Endothelial cell of umbilical vein (primary cell): ENCODE results near the gene PDE3B. TPM values are rescaled to one million over a fixed set of nuclear protein-coding genes. Genes with fewer than 3 reads are reported as not detected.

Experiments used
- BruUV-seq: library from RNA; stranded (reverse); fragments of 400-500 nt; replicated peaks from 2 replicates; lab custom pipeline; 2021; lab: Mats Ljungman, UMichigan
- CTCF ChIA-PET: fragments of 300-600, 350-600 bp; sonication (Branson Sonifier 250); formaldehyde crosslinking; loops from one replicate; lab custom pipeline; 2021; ENCODE audit warnings: antibody characterized with exemption, inconsistent platforms; lab: Charles Lee
- POLR2A ChIA-PET: fragments of 300-600, 350-600 bp; sonication (Branson Sonifier 250); formaldehyde crosslinking; loops from one replicate; lab custom pipeline; 2021; ENCODE audit warnings: antibody characterized with exemption, inconsistent platforms; lab: Charles Lee
- DNase-seq: peaks from one replicate; pipeline ENCODE4 v3.0.0-alpha.2; 2011; ENCODE audit warnings: low read depth, low spot score
- FAIRE-seq: peaks from 2 replicates; lab custom pipeline; 2011; peaks lifted over from hg19 to GRCh38; lab: Jason Lieb, UNC
- H2AFZ ChIP-seq: 2 replicates; pipeline ENCODE4 v1.6.0; 2012; ENCODE audit warnings: low read depth, low read length, control low read depth, inconsistent platforms
- H3K27ac ChIP-seq: 2 replicates; pipeline ENCODE4 v1.5.1; 2011; ENCODE audit warnings: low read depth, mild to moderate bottlenecking, control low read depth, low read length, moderate library complexity; ENCODE audit not compliant: insufficient read depth
- H3K27me3 ChIP-seq, 2 experiments: 2 replicates each; pipeline versions ENCODE4 v1.6.0 to v1.6.1; 2011; ENCODE audit warnings: low read length in 2 of 2, mixed read lengths in 1 of 2; ENCODE audit not compliant: control insufficient read depth in 2 of 2, insufficient read depth in 2 of 2
- H3K36me3 ChIP-seq, 2 experiments: 2 replicates in 1 of 2; 3 replicates in 1 of 2; pipeline ENCODE4 v1.5.1; 2011; ENCODE audit warnings: low read length in 2 of 2, mild to moderate bottlenecking in 1 of 2, moderate library complexity in 1 of 2; ENCODE audit not compliant: control insufficient read depth in 2 of 2, insufficient read depth in 2 of 2; ENCODE audit errors: extremely low read depth in 1 of 2
- H3K4me1 ChIP-seq: 3 replicates; pipeline ENCODE4 v1.5.1; 2011; ENCODE audit warnings: mild to moderate bottlenecking, low read length; ENCODE audit not compliant: control insufficient read depth, insufficient read depth; ENCODE audit errors: extremely low read depth
- H3K4me2 ChIP-seq: 2 replicates; pipeline ENCODE4 v1.6.1; 2011; ENCODE audit warnings: low read length, control low read depth, mixed read lengths; ENCODE audit not compliant: insufficient read depth
- H3K4me3 ChIP-seq, 3 experiments: fragments of 200-600 bp in 1 of 3; sonication (generic), shearing (Covaris generic) in 1 of 3; replicated peaks in 1 of 3; 2 replicates each; pipeline ENCODE4 v1.5.1; 2011 to 2016; ENCODE audit warnings: control low read depth in 3 of 3, low read length in 3 of 3, mild to moderate bottlenecking in 2 of 3, inconsistent platforms in 1 of 3, low read depth in 1 of 3, moderate library complexity in 1 of 3; ENCODE audit not compliant: insufficient read depth in 1 of 3
- H3K79me2 ChIP-seq: 2 replicates; pipeline ENCODE4 v1.6.0; 2012; ENCODE audit warnings: low read length, inconsistent platforms; ENCODE audit not compliant: control insufficient read depth, insufficient read depth
- H3K9ac ChIP-seq: replicated peaks from 2 replicates; pipeline ENCODE3; 2011; ENCODE audit warnings: low read length, control low read depth; ENCODE audit not compliant: insufficient read depth; ENCODE audit errors: extremely low read depth
- H3K9me1 ChIP-seq: replicated peaks from 3 replicates; pipeline ENCODE4 v1.6.0; 2011; ENCODE audit warnings: mild to moderate bottlenecking, low read length; ENCODE audit not compliant: control insufficient read depth, insufficient read depth; ENCODE audit errors: extremely low read depth
- H3K9me3 ChIP-seq: replicated peaks from 2 replicates; pipeline ENCODE4 v1.5.1; 2012; ENCODE audit warnings: low read length, inconsistent platforms; ENCODE audit not compliant: control insufficient read depth, insufficient read depth
- H4K20me1 ChIP-seq: replicated peaks from 2 replicates; pipeline ENCODE3; 2011; ENCODE audit warnings: mild to moderate bottlenecking, low read length; ENCODE audit not compliant: control insufficient read depth, insufficient read depth; ENCODE audit errors: extremely low read depth
- CTCF ChIP-seq, 2 donors: IDR thresholded peaks; 1 replicate in 1 of 2; 2 replicates in 1 of 2; pipeline ENCODE4 v1.5.1; 2011; ENCODE audit warnings: low read length in 2 of 2, mild to moderate bottlenecking in 2 of 2, moderate library complexity in 2 of 2, control low read depth in 1 of 2, inconsistent platforms in 1 of 2, low read depth in 1 of 2; ENCODE audit not compliant: insufficient read depth in 1 of 2; ENCODE audit errors: extremely low read depth in 1 of 2
- EZH2 ChIP-seq: IDR thresholded peaks from 2 replicates; pipeline ENCODE4 v1.6.1; 2012; ENCODE audit warnings: borderline replicate concordance, low read depth, mild to moderate bottlenecking, moderate library complexity, low read length, inconsistent platforms; ENCODE audit not compliant: severe bottlenecking
- FOS ChIP-seq: IDR thresholded peaks from 2 replicates; pipeline ENCODE4 v1.6.1; 2011; ENCODE audit warnings: mild to moderate bottlenecking, low read length, moderate library complexity, borderline replicate concordance; ENCODE audit not compliant: insufficient read depth
- GATA2 ChIP-seq: IDR thresholded peaks from 2 replicates; pipeline ENCODE4 v1.7.0; 2011; ENCODE audit warnings: low read depth, mild to moderate bottlenecking, moderate library complexity, mixed read lengths, low read length; ENCODE audit not compliant: insufficient read length, insufficient read depth
- JUN ChIP-seq: IDR thresholded peaks from 2 replicates; pipeline ENCODE4 v1.6.1; 2011; ENCODE audit warnings: borderline replicate concordance, low read depth; ENCODE audit not compliant: insufficient read length, insufficient read depth
- MAX ChIP-seq: IDR thresholded peaks from 2 replicates; pipeline ENCODE4 v1.6.1; 2011; ENCODE audit not compliant: insufficient read depth, insufficient read length
- MYC ChIP-seq: IDR thresholded peaks from one replicate; pipeline ENCODE4 v1.6.1; 2011; ENCODE audit warnings: mild to moderate bottlenecking, low read depth, low read length
- POLR2A ChIP-seq: IDR thresholded peaks from 2 replicates; pipeline ENCODE4 v1.6.1; 2012; ENCODE audit warnings: low read depth, mild to moderate bottlenecking, control low read depth, low read length
- POLR2AphosphoS5 ChIP-seq: IDR thresholded peaks from 2 replicates; pipeline ENCODE4 v1.6.1; 2012; ENCODE audit warnings: low read depth, mild to moderate bottlenecking, control low read depth, low read length, moderate library complexity; ENCODE audit not compliant: insufficient read depth
- dilution Hi-C: fragments of 300-500 bp; cut with MboI; formaldehyde crosslinking; loops from one replicate; pipeline ENCODE4 v1.15.0; 2019; ENCODE audit warnings: low sequenced_read_pairs; ENCODE audit not compliant: extremely low pct_ligation_motif_present
- intact Hi-C: fragments of 100-400 bp; cut with micrococcal nuclease; formaldehyde crosslinking; loops from one replicate; pipeline ENCODE4 v1.10.0; 2022
- polyA plus RNA-seq, 4 experiments: library from polyadenylated mRNA; depleted of rRNA in 3 of 4; stranded (reverse) in 3 of 4; unstranded in 1 of 4; fragments of >200 nt; gene quantifications; 2 replicates each; pipeline versions ENCODE4 v1.2.1 to v1.2.3, GENCODE V29; 2011 to 2012; ENCODE audit warnings: missing spikeins in 1 of 4
- total RNA-seq: library from RNA; stranded (reverse); gene quantifications from 2 replicates; pipeline ENCODE4 v1.2.3, GENCODE V29; 2021

The PDE3B gene
- total and polyA plus RNA-seq, 2 donors (not counting 3 experiments of a cell fraction or from before 2014, with no cell fraction given): 0.26 to 1.9 TPM

- no peaks in the 10 kb centered on the region for H3K79me2 ChIP-seq
- intact Hi-C loops: loop anchor here (5.0 kb wide), 2 partner anchors 253 to 318 kb away; partner anchors contain the start of gene PDE3B
- H3K9ac ChIP-seq: no peak overlapping the region
- no peak overlapping the region for H3K4me3 ChIP-seq
- dilution Hi-C loops: no loop called here
- BruUV-seq: no TSS peak
- H2AFZ ChIP-seq: peak overlapping the region; percentile 17
- H3K36me3 ChIP-seq: no peaks in the 10 kb centered on the region
- H4K20me1 ChIP-seq: no peaks in the 10 kb centered on the region
- no peaks in the 10 kb centered on the region for H3K27me3 ChIP-seq
- no peak overlapping the region for H3K27ac ChIP-seq
- ChIA-PET POLR2A (no interaction called here), CTCF (interaction anchor here (1.7 to 8.1 kb wide), 2 partner anchors 11 to 105 kb away, joined by 9 to 154 read pairs; no protein-coding TSS in a partner anchor)
- H3K9me3 ChIP-seq: no peaks in the 10 kb centered on the region
- H3K4me2 ChIP-seq: no peak overlapping the region
- peaks cover 9% of the 10 kb centered on the region for H3K4me1 ChIP-seq
- TF ChIP-seq POLR2AphosphoS5 (no peak), EZH2 (no peak), FOS (no peak), CTCF (IDR thresholded peaks at IDR 0.05; ENCODE audit: extremely low read depth in 1 of 2, insufficient read depth in 1 of 2, low read depth in 1 of 2, low read length in 2 of 2) (no peak), MYC (no peak), POLR2A (no peak), GATA2 (no peak), MAX (no peak), JUN (no peak)
- no peaks in the 10 kb centered on the region for H3K9me1 ChIP-seq
- FAIRE-seq (peak; percentile 40), DNase-seq (peak; percentile 11)
These were observed 251.3 kb downstream of the PDE3B start for GRCh38 chr11:14894657-14895598.
